HG03521 (cell line): ENCODE data around the gene TMEM87B.

Experiments used
- ATAC-seq: cut with Tn5 transposase; IDR thresholded peaks from one replicate; pipeline ENCODE4 v1.9.1; 2021; ENCODE audit warnings: mild to moderate bottlenecking, moderate library complexity; ENCODE audit not compliant: unreplicated experiment

TMEM87B gene

DNA sequence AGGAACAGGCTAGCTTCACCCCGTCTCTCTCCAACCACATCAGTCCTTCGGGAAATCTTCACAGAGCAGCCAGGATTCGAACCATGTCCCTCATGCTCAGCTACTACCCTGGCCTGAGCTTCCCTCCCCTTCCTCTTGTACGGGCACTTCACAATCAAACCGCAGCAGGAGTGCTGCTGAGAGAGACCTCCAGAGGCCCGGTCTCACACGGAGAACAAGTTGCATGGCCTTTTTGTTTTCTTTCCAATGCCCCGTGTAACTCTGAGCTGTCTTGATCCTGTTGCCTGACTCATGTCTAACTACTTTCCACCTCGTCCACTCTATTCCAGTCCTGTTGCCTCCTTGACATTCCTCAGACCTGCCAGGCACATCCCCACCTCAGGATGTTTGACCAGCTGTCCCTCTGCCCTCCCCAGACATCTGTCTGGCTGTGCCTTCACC lies 108.5 kb downstream of the TMEM87B start:
- ATAC-seq = no peak

DNA sequence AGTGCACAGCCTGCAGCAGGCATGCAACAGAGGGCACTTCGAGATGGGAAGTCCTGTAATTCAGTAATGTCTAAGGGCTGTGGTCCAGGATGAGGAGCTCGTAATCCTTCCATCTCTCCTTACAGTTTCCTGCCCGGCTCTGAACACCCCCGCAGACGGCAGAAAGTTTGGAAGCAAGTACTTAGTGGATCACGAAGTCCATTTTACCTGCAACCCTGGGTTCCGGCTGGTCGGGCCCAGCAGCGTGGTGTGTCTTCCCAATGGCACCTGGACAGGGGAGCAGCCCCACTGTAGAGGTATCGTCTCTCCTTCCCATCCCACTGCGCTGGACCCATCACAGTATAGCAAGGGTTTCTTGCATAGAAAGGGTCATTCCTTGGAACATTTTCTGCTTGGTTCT lies 109.8 kb downstream of the TMEM87B start:
- ATAC-seq = no peak

DNA sequence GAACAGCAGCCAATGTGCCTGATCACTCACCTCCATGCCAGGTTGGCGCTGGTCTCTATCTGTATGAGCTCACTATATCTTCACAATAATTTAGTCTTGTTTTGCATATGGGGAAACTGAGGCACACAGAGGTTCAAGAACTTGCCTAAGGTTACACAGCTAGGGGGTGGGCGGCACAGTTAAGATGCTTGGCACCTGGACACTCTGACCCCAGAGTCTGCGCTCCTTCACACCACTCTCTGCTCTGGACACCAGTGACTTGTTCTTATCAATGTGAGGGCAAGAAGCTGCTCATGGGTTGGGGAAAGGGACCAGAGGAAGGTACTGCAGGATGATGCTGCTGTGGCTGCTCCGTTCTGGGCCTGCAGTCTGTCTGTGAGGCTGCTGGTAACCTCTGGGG lies 110.2 kb downstream of the TMEM87B start:
- ATAC-seq = no peak

DNA sequence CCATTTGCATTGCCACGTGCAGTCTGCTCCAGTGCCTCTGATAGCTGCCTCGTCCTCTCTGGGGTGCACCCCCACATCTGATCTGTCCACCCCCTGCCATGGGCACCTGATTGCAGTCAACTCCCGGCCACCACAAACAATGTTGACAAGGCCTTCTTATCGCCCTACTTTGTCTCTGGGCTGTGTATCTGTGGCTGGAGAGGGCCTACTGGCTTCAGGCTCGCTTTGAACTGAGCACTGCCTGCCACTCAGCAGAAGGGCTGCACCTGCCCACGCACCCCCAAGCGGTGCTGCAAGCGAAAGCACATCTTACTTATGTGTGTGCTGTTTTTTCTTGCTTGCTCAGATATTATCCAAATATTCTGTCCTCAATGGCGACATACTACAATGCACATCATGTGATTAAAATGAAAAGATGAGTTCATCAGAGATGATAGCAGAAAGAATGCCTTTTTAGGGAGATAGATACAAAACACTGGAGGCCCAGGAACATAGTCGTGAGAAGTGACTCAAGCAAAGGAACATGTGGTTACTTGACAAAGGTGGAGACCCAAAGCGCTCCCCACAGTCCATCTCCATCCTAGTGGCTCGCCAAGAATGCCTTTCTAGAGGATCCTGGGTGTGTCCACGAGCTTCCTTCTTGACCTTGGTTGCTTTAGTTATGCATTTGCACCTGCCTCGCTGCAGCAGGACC lies 111.9 kb downstream of the TMEM87B start:
- no peak for ATAC-seq

DNA sequence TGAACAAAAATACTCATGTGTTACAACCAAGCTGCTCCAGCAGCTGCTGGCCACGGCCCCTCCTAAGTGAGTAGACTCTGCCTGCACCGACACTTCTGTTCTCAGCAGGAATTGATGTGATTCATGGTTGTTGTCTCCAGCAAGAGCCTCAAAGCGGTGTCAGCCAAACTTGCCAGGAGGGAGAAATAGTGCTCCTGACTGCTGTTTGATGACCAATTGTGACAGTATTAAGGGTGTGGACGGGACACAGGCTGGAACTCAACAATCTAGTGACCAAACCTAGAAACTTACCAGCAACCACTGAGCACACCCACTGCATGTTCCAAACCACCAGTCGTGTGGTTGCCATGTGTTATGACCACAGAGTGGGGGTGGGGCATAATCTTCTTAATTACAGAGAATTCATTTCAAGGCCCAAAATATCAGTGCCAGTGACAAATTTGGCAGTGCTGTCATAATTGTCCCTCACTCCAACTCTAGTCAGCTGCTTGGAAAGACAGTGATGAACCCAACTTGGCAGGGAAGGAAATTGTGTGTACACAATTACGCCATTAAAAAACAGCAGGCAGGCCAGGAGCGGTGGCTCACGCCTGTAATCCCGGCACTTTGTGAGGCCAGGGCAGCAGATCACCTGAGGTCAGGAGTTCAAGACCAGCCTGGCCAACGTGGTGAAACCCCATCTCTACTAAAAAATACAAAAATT lies 113.5 kb downstream of the TMEM87B start:
- ATAC-seq = no peak
